ENCODE measurements around the gene CCDC32.

CCDC32 gene

GRCh38 chr15:40533763-40534364, 31.0 kb downstream of the CCDC32 start:
- no peak overlapping the region for H2AFZ ChIP-seq (ENCODE audit: low read length)
- DNase-seq = no peak
- H3K4me1 ChIP-seq (ENCODE audit: low read length) = no peaks in the 10 kb centered on the region
- TF ChIP-seq EZH2phosphoT487 (IDR thresholded peaks at IDR 0.05; ENCODE audit: low read length) = no peak
- TF ChIP-seq, protein P1, sequence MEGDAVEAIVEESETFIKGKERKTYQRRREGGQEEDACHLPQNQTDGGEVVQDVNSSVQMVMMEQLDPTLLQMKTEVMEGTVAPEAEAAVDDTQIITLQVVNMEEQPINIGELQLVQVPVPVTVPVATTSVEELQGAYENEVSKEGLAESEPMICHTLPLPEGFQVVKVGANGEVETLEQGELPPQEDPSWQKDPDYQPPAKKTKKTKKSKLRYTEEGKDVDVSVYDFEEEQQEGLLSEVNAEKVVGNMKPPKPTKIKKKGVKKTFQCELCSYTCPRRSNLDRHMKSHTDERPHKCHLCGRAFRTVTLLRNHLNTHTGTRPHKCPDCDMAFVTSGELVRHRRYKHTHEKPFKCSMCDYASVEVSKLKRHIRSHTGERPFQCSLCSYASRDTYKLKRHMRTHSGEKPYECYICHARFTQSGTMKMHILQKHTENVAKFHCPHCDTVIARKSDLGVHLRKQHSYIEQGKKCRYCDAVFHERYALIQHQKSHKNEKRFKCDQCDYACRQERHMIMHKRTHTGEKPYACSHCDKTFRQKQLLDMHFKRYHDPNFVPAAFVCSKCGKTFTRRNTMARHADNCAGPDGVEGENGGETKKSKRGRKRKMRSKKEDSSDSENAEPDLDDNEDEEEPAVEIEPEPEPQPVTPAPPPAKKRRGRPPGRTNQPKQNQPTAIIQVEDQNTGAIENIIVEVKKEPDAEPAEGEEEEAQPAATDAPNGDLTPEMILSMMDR (IDR thresholded peaks at IDR 0.05; ENCODE audit: low read length) = no peak
- no peak for TF ChIP-seq EZH2 (optimal IDR thresholded peaks at IDR 0.05; ENCODE audit: low read depth, low read length)
- H3K4me2 ChIP-seq (ENCODE audit: low read depth, low read length) = no peak overlapping the region
- H3K27me3 ChIP-seq (replicated peaks; ENCODE audit: insufficient read depth, low read length) = no peaks in the 10 kb centered on the region
- no peaks in the 10 kb centered on the region; the same call in 1 of the 2 replicates for H3K36me3 ChIP-seq (replicated peaks; ENCODE audit: insufficient read depth, low read length)
- no peaks in the 10 kb centered on the region for H3F3A ChIP-seq (ENCODE audit: insufficient read depth, low read length)
- no peak overlapping the region for H3K4me3 ChIP-seq (ENCODE audit: low read length)
- no peaks in the 10 kb centered on the region; the same call in 1 of the 2 replicates for H3K79me2 ChIP-seq (ENCODE audit: low read length)
- H4K20me1 ChIP-seq (ENCODE audit: insufficient read depth, low read length) = no peaks in the 10 kb centered on the region
- no peaks in the 10 kb centered on the region for H3K9me2 ChIP-seq (replicated peaks; ENCODE audit: insufficient read depth, low read length)
- H3K27ac ChIP-seq (ENCODE audit: low read length) = no peak overlapping the region
- H3K9me3 ChIP-seq (replicated peaks; ENCODE audit: insufficient read depth, low read length) = no peaks in the 10 kb centered on the region
- no peak overlapping the region for H3K9ac ChIP-seq (ENCODE audit: low read length)

DNA sequence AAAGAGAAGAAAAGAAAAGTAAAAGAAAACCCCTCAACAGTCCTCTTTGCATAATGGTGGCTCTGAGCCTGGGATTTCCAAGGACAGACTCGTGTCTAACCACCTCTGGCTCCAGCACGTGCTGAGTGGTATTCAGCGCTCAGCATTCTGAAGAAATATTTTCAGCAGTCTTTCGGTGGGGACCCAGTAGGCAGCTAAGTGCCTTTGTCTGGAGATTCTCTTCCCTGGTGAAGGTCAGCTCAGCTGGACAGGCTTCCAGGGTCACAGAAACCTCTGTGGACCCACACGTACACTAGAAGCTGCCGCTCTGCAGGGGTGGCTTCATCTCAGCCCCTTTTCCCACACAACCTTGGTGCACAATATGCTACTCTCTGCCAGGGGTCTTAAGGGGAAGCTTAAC, 36.0 kb downstream of the CCDC32 start:
- Histone ChIP-seq H3K27ac (ENCODE audit: low read length) (no peak overlapping the region), H3K36me3 (replicated peaks; ENCODE audit: insufficient read depth, low read length) (no peaks in the 10 kb centered on the region), H3K9me3 (replicated peaks; ENCODE audit: insufficient read depth, low read length) (no peaks in the 10 kb centered on the region), H3K9ac (ENCODE audit: low read length) (no peak overlapping the region), H2AFZ (ENCODE audit: low read length) (no peak overlapping the region), H3K9me2 (replicated peaks; ENCODE audit: insufficient read depth, low read length) (no peaks in the 10 kb centered on the region), H3K4me1 (ENCODE audit: low read length) (peaks cover 2% of the 10 kb centered on the region; the same call in 1 of the 2 replicates), H3K27me3 (replicated peaks; ENCODE audit: insufficient read depth, low read length) (no peaks in the 10 kb centered on the region), H4K20me1 (ENCODE audit: insufficient read depth, low read length) (no peaks in the 10 kb centered on the region), H3K4me3 (ENCODE audit: low read length) (no peak overlapping the region), H3F3A (ENCODE audit: insufficient read depth, low read length) (no peaks in the 10 kb centered on the region), H3K4me2 (ENCODE audit: low read depth, low read length) (no peak overlapping the region), H3K79me2 (ENCODE audit: low read length) (no peaks in the 10 kb centered on the region)
- no peak for DNase-seq
- no peak for TF ChIP-seq EZH2 (optimal IDR thresholded peaks at IDR 0.05; ENCODE audit: low read depth, low read length)
- no peak for TF ChIP-seq EZH2phosphoT487 (IDR thresholded peaks at IDR 0.05; ENCODE audit: low read length)
- TF ChIP-seq, protein P1 (IDR thresholded peaks at IDR 0.05; ENCODE audit: low read length) = no peak

DNA sequence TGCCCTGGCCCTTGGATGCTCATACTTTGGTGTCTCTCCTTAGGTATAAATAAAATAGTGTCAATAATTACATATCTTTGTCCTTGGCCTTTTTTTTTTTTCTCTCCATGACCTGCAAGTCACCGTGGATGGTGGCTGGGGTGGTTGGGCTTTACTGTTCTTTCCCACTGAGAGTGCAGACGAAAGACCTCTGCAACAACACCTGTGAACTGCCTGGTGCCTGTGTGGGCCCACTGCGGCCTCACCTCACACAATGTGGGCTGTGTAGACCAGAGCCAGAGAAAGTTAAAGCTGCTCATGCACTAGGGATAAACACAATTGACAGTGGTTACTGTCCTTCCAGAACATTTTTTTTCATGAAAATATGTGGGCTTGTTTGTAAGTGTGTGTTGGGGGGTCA, 39.0 kb downstream of the CCDC32 start:
- TF ChIP-seq, protein P1 (IDR thresholded peaks at IDR 0.05; ENCODE audit: low read length) = no peak
- TF ChIP-seq EZH2phosphoT487 (IDR thresholded peaks at IDR 0.05; ENCODE audit: low read length) (no peak), EZH2 (optimal IDR thresholded peaks at IDR 0.05; ENCODE audit: low read depth, low read length) (no peak)
- Histone ChIP-seq H3K4me3 (ENCODE audit: low read length) (no peak overlapping the region), H3K9me3 (replicated peaks; ENCODE audit: insufficient read depth, low read length) (no peaks in the 10 kb centered on the region), H3K4me1 (ENCODE audit: low read length) (peaks cover 5% of the 10 kb centered on the region; the same call in 1 of the 2 replicates), H3F3A (ENCODE audit: insufficient read depth, low read length) (no peaks in the 10 kb centered on the region), H4K20me1 (ENCODE audit: insufficient read depth, low read length) (no peaks in the 10 kb centered on the region), H3K27me3 (replicated peaks; ENCODE audit: insufficient read depth, low read length) (no peaks in the 10 kb centered on the region), H3K9ac (ENCODE audit: low read length) (no peak overlapping the region), H3K4me2 (ENCODE audit: low read depth, low read length) (no peak overlapping the region), H3K79me2 (ENCODE audit: low read length) (no peaks in the 10 kb centered on the region), H3K36me3 (replicated peaks; ENCODE audit: insufficient read depth, low read length) (no peaks in the 10 kb centered on the region), H3K9me2 (replicated peaks; ENCODE audit: insufficient read depth, low read length) (no peaks in the 10 kb centered on the region), H3K27ac (ENCODE audit: low read length) (no peak overlapping the region), H2AFZ (ENCODE audit: low read length) (no peak overlapping the region)
- DNase-seq = no peak

Data from MM.1S (cell line).